NCI-H2196 (cell line): Measurements from ENCODE around the gene NUMA1.

Experiments used
- DNase-seq: peaks from one replicate; lab custom pipeline; 2025; ENCODE audit not compliant: unreplicated experiment; lab: John Stamatoyannopoulos, UW

The NUMA1 gene

DNA sequence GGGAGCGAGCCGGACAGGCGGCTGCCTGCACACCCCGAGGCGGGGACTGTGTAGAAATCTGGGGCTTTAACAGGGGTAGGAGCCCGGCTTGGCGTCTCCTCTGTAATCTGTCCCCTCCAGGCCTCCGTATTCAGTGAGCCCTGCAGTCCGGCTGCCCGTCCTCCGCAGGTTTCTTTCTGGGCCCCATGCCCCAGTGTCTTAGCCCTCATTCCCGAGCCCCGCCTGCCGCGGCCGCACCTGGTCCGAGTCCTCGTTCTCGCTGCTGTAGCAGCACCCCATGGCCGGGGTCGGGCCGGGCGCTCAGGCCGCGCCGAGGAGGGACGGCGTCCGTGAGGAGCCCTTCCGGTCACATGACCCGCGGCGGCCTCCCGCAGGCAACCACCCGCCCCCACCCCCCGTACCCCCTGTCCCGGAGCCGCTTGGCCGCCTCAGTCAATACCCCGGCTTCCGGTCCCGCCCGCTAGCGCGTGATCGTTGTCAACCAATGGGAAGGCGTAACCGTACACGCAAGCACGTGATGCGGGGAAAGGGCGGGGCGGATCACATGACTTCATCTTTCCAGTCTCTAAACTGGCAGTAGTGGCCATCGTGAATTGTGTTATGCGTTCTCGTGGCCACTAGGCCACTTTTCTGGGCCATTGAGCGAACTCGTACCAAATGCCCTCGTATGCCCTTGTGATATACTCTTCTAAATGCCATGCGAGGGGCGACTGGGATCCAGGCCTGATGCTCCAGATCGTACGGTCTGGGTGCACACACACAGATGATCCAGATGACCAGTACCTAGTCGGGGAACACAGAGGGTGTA, 22.8 kb upstream of the NUMA1 start, which contains the start of gene LAMTOR1:
TSS of gene LAMTOR1 (minus strand) at position 352 of the 808 bp plus-strand sequence. CDS start at position 279, 73 bp downstream.
- DNase-seq: peak; percentile 99

DNA sequence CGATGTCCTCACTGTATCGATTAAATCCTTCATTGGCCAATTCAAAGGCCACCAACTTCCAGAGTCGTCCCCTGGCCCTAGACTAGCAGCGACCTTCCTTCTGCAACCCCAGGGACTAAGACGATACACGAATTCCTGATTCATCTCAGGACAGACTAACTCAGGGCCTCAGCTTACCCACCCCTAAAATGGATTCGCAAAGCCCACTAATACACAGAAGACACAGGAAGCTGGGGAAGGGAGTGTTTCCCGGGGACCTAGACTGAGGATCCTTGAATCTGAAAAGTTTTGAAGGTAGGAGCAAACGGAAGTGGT, 22.2 kb upstream of the NUMA1 start:
- no peak for DNase-seq

DNA sequence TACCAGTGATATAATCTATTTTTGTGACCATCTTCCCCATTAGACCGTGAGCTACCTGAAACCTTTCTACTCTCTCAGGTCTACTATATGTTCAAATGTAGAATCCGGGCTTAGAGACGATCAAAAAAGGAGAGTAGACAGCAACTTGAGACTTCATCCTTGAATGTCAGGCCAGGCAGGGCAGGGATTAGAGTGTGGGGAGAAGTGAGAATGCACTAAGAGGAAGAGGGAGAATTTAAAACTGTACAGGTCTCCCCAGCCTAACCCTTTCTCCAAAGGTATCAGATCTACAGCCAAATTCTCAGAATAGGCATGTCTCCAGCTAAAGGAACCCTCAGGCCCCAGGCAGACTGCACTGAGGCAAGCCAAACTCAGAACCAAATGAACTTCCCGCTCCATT, 21.8 kb upstream of the NUMA1 start:
- no peak for DNase-seq

DNA sequence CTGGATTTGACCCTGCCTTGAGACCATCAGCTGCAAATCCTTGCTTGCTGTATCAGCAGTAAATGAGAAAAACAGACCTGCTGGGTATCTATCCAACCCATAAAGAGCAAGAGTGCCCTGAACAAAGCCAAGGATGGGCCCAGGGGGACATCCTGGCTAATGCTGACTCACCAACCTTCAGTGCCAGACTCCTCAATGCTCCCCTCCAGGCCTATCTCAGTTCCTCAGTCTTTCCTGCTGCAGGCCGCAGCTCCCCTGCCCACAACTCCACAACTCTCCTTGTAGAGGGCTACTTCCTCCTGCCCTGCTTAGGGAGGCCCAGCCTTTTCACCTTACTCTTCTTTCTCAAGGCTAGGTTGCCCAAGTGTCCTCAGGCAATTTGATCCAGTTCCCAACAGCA, 20.1 kb upstream of the NUMA1 start:
- no peak for DNase-seq

DNA sequence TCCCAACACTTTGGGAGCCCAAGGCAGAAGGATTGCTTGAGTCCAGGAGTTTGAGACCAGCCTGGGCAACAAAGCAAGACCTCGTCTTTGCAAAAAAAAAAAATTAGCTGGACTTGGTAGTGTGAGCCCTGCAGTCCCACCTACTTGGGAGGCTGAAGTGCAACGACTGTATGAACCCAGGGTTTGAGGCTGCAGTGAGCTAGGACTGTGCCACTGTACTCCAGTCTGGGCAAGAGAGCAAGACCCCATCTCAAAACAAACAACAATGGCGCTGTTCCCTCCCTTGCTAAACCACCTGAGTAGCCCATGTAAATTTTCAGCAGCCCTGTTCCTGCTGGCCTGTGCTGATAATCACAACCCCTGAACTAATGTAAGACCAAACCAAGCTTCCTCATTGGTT, 19.7 kb upstream of the NUMA1 start:
- no peak for DNase-seq

DNA sequence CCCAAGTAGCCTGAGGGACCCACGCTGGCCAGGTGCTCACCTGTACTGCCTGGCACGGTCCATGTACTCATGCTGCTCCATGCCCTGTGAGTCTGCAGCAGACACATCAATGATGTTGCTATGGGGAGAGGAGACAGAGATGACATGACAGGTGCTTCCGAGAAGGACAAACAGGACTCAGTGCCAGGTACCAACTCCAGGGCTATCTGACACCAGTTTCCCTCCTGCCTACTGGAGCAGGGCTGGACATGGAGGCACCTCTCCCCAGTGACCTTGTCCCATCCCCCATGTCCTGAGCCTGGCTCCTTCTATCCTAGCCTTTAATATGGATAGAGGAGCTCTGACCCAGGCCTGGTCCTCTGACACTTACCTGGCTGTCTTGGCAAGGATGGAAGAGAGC, 18.4 kb upstream of the NUMA1 start:
- no peak for DNase-seq

DNA sequence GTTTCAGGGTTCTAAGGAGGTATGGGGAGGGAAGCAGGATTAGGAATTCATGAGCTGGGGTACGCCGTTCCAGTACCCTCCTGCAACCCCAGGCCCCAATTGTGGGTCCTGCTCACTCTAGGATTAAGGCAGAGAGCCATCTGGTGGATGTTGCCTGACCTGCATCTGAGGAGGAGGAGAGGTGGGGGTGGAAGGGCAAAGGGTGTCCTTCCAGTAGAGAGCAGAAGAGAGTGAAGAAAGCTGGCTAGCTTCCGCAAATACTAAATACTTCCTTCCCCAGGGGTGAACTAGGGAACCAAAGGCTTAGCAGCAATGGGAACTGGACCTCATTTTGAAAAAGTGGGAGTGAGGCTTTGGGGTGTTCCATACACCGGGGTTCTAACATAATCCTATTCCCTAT, 10.9 kb upstream of the NUMA1 start:
- peak; percentile 65 for DNase-seq

DNA sequence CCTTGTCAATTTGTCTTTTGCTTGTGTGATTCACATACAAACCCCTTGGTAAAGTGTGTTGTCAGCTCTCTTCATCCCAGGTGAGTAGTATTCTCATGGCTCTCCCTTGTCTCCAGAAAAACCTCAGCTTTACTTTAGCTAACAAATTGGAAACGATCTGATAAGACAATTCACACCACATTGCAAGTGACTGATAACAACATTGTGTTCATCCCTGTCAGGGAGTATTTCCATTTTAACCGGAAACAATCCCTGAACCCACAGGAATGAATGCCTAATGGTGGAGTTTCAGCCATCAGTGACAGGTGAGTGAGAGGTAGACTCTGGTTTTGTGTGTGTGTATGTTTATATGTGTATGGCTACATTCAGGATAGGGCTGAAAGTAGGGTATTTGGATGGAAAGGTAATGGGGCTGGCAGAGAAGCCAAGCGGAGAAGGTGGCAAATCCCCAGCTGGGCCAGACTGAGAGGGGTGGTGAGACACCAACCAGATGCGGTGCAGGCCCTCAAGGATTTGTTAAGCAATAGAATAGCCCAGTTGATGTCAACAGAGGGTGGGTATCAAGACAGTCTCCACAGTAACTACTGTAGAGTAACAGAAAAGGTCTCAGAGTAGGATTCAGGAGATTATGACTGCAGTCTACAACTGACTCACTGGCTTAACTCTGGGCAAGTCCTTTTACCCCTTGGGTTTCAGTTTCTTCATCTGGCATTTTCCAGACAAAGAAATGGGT, 7.9 kb upstream of the NUMA1 start:
- no peak for DNase-seq

DNA sequence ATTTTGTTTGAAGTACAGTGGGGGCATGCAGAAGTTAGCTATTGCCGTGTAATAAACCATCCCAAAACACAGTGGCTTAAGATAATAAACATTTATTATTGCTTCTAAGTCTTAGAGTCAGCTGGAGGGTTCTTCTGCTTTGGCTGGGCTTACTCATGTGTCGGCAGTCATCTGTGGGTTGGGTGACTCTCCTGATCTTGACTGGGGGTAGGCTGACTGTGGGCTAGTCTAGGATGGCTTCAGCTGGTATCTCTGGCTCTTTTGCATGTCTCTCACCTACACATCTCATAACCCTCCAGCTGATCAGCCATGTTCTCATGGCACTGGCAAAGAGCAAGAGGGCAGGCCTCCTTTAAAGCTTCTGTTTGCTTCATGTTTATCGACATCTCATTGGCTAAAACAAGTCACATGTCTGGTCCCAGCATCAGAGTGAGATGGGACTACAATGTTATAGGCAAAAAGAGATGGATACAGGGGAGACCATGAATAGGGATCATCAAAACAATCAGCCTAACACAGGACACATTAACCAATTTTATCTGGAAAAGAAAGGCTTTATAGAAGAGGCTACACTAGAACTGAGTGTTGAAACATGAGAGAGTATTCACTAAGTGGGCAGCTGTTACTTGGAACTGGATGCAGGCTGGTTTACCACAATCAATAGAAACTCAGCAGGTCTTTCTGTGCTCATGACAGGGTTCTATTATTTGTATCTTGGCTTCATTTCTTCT, 5.4 kb upstream of the NUMA1 start:
- DNase-seq: peak; percentile 62

DNA sequence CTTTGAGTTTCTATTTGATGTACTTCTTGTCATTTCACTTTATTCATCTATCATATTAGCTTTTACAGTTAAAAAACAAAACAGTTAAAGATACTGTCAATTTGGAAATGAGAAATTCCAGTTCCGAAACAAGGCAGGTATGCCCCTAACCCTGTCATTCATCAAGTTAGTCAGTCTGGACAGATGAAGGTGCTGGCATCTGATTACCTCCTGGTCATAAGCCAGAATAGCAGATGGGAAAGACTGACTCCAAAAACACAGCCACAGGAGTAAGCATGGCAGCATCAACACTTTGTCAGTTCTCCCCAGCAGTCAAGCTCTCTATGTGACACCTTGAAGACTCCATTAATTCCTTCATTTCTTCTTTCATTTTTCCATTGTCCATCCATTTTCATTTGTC, 4.6 kb upstream of the NUMA1 start:
- DNase-seq: no peak

DNA sequence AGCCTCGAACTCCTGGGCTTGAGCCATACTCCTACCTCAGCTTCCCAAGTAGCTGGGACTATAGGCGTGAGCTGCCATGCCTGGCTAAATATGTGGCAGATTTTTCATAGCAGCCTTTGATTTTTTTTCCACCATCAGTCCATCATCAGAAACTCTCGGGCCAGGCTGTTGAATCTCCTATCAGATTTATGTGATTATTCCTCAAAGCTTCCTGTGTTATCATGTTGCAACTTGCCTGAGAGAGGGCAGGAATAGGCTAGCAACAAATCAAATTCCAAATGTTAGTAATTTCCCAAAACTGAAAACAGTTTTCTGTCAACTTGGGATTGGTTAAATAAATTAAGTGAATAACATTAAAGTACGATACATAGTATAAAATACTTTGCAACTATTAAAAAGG, 3.7 kb upstream of the NUMA1 start:
- DNase-seq: no peak

DNA sequence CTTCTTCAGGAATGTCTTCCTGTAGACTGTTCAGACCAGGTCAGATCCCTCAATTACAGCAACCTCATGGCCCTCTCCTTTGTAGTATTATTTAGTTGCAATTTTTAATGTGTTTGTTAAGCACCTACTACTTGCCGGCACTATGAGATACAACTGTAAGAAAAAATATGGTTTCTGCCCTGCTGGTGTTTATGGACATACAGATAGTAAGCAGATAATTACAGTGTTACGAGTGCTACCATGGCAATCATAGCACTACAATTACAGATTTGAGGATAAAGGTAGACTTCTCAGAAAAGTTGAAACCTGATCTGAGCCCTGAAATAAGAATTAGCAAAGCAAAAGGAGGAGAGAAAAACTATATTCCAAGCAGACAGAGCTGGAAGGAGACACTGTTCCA, 3.1 kb upstream of the NUMA1 start:
- peak; percentile 36 for DNase-seq

DNA sequence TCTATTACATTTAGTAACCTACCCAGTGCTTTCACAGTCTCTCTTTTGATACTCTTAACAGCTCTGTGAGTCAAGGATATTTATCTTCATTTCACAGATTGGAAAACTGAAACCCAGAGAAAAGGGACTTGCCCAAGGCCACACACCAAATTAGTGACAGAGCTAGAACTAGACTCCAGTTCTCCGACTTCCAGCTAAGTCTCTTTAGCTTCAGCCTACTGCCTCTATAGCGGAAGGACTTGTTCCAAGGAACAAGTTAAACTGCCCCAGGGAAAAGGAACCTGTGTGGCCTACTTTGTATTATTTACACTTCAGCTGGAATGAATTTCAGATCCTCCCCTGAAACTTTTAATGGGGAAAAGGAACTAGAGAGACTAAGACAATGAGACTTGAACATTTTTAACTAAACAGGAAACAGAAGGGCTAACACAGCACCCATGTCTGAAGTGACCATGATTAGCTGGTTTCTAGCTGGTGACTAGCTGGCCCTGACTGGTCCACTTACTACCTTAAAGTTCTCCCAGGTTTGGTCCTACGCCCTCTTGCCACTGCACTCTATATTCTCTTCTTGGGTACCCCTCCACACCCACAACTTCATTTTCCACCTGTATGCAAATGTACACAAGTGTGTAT, 1.6 kb upstream of the NUMA1 start:
- DNase-seq: no peak

DNA sequence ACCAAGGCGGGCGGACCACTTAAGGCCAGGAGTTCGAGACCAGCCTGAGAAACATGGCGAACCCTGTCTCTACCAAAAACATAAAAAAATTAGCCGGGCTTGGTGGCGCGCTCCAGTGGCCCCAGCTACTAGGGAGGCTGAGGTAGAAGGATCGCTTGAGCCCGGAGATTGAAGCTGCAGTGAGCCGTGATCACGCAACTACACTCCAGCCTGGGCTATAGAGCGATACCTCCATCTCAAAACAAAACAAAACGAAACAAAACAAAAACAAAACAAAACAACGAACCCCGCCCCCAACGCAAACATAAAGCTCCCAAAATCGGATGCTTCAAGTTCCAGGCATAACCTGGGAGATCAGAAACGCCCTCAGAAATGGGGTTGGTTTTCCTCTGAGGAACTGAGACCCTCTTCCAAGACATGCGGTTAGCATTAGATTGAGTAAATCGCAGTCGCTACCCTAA, 872 bp upstream of the NUMA1 start:
- DNase-seq: no peak

DNA sequence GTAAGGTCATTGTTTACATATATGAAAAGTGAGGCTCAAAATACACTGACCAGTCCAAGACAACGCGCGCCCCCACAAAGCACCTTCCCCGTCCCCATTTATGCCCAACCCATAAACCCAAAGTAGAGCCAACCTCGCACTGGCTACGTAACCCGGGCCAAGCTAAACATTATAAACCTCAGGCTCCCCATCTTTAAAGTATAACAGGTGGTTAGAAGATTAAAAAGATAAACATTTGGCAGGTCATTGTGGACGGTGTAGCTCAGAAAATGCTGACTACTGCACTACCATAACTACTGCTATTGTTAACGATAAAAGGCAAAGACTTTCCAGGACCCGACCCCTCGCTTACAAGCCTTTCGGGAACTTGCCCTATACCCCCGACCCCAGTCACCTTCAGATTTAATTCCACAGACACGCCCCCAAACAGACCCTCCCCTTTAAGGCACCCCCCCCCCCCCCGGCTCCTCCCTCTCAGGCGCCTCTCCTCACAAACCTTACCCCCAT, 470 bp downstream of the NUMA1 start:
- DNase-seq: no peak

DNA sequence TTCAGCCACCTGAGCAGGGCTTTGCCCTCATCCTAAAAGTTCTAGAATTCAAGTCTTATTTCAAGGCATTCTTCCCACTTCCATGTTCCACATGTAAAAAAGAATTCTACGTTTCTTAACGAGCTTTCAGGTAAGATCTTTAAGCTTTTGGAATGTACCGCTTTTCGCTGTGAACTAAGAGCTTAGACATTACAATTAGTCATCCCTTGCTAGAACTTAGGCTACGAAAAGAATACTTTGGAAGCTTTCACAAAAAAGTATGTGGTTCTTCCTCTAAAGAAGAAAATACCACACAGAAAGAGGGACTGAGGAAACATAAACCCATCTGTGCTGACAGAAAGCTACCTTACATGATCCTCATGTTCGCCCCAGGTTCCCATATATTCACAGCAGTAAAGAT, 1.9 kb downstream of the NUMA1 start:
- no peak for DNase-seq

DNA sequence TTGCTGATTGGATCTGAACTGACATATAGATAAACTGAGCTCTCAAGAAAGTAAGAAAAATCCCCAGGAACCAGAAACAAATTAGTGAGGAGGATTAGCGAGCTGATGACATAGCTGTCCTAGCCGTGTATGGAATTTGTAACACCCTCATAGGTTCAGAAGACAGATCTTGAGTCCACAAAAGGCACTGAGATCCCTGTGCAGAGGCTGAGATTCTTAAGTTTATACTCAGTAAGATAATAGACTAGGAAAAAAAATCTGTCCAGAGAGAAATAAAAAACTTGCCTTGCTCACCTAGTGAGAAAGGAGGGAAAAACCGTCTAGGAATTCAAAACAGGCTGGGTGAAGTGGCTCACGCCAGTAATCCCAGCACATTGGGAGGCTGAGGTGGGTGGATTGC, 4.6 kb downstream of the NUMA1 start:
- no peak for DNase-seq

DNA sequence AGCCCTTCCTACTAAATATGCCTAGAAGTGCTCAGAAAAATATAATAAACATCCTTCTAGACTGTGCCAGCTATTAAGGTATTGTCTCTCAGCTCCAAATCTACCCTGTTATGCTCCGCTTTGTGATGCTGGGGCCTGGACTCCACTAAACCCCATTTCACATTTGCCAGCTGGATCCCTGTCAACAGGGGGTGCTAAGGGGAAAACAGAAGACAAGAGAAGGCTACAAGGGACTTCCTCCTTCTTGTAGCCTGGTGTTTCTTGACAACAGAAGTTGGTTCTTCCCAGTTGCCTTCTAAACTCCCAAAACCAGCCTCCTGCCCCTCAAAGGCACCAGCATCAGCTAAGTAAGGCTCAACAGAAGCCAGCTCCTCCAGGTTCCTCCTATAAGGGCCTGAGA, 5.2 kb downstream of the NUMA1 start:
- no peak for DNase-seq

DNA sequence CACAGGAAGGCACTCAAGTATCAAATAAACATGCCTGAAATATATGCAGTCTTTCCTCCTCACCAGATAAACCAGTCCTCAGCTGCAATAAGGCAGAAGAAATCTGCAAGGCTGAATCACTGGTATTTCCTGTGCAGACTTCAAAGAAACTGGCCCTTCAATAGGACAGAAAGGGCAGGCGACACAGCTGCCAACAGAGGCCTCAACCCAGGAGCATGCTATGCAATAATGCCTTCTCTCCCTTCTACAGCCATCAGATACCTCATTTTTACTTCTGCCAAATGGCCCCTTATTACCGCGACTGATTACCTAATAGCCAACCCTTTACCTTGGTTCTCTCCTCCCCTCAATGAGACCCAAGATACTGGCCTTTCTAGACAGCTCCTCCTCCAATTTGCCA, 8.0 kb downstream of the NUMA1 start:
- peak; percentile 46 for DNase-seq

DNA sequence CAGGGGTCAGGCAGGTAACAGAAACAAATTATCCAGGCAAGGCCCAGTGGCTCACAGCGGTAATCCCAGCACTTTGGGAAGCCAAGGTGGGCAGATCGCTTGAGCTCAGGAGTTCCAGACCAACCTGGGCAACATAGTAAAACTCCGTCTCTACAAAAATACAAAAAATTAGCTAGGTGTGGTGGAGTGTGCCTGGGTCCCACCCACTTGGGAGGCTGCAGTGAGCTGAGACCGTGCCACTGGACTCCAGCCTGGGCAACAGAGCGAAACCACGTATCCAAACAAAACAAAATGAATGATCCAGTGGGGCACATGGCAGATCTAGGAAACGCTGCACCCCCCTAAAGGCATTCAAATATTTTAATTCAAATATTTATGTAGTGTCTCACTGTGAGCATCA, 9.9 kb downstream of the NUMA1 start:
- no peak for DNase-seq

DNA sequence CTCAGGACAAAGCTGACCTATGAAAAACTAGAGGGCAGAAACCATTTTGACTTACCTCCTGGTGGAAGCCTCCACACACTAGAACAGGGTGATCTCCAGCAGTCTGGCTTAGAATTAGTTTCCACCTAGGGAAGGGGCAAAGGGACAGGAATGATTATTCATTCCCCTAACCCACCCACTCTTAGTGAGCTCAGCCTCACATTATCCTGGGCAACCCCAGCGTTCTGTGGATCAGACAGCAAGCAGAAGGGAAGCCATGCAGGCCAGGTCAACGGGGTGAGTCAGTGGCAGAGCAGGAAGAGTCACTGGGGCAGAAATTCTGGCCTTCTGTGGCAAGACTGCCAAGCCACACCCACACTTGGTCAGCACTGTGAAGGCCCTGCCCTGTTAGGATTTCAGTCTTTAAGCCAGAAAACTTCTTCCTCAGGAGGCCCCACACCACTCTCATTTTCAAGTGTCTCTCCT, 10.5 kb downstream of the NUMA1 start:
- DNase-seq: peak; percentile 61
